NCI-H524 treated with DMSO at 0.1 percent for 48 hours (cell line): Measurements from ENCODE around the gene THADA.

Experiments used
- DNase-seq: peaks from one replicate; lab custom pipeline; 2025; lab: John Stamatoyannopoulos, UW

Gene THADA

GRCh38 chr2:43509886-43510285 is 86.0 kb downstream of the THADA start:
- DNase-seq = no peak

- DNase-seq = no peak
Measured at GRCh38 chr2:43508209-43508608, 87.6 kb downstream of the THADA start.

GRCh38 chr2:43507137-43507536 is 88.7 kb downstream of the THADA start:
- DNase-seq = no peak

- DNase-seq = no peak
Measured at GRCh38 chr2:43495727-43496126, 100.1 kb downstream of the THADA start.

- no peak for DNase-seq
Measured at GRCh38 chr2:43493954-43494353, 101.9 kb downstream of the THADA start.

GRCh38 chr2:43491065-43491639 is 104.7 kb downstream of the THADA start:
- DNase-seq = no peak

- no peak for DNase-seq
Measured at GRCh38 chr2:43490252-43490786, 105.5 kb downstream of the THADA start.

- DNase-seq = no peak
Measured at GRCh38 chr2:43488737-43489136, 107.1 kb downstream of the THADA start.

GRCh38 chr2:43486603-43487002 is 109.2 kb downstream of the THADA start:
- DNase-seq = no peak

- DNase-seq = peak; percentile 20
Measured at GRCh38 chr2:43484323-43484930, 111.4 kb downstream of the THADA start.

GRCh38 chr2:43482961-43483360 is 112.9 kb downstream of the THADA start:
- no peak for DNase-seq

GRCh38 chr2:43481927-43482542 is 113.8 kb downstream of the THADA start:
- DNase-seq = no peak

GRCh38 chr2:43480874-43481273 is 115.0 kb downstream of the THADA start:
- no peak for DNase-seq

GRCh38 chr2:43478412-43479086 is 117.3 kb downstream of the THADA start:
- no peak for DNase-seq

- DNase-seq = no peak
Measured at GRCh38 chr2:43475922-43476321, 119.9 kb downstream of the THADA start.

- no peak for DNase-seq
Measured at GRCh38 chr2:43475137-43475846, 120.5 kb downstream of the THADA start.

GRCh38 chr2:43474273-43474672 is 121.6 kb downstream of the THADA start:
- DNase-seq = no peak

- DNase-seq = no peak
Measured at GRCh38 chr2:43473767-43474166, 122.1 kb downstream of the THADA start.

- no peak for DNase-seq
Measured at GRCh38 chr2:43472527-43473194, 123.2 kb downstream of the THADA start.

- no peak for DNase-seq
Measured at GRCh38 chr2:43469713-43470112, 126.1 kb downstream of the THADA start.

- no peak for DNase-seq
Measured at GRCh38 chr2:43469094-43469493, 126.7 kb downstream of the THADA start.

GRCh38 chr2:43467891-43468290 is 127.9 kb downstream of the THADA start:
- no peak for DNase-seq
